Astrocyte (in vitro differentiated cells and primary cell): Measurements from ENCODE around the gene KDM2B. TPM values are rescaled to one million over a fixed set of nuclear protein-coding genes. Genes with fewer than 3 reads are reported as not detected.

Experiments used
- DNase-seq: peaks from one replicate; pipeline ENCODE4 v3.0.0-alpha.2; 2010; ENCODE audit warnings: low read depth
- FAIRE-seq: peaks from 2 replicates; lab custom pipeline; 2011; peaks lifted over from hg19 to GRCh38; lab: Jason Lieb, UNC
- H2AFZ ChIP-seq: 2 replicates; pipeline ENCODE4 v1.6.0; 2012; ENCODE audit warnings: low read depth, low read length, inconsistent platforms
- H3K27ac ChIP-seq: 2 replicates; pipeline ENCODE4 v1.5.1; 2011; ENCODE audit warnings: low read depth, low read length, inconsistent platforms
- H3K27me3 ChIP-seq: 2 replicates; pipeline ENCODE4 v1.6.0; 2011; ENCODE audit warnings: low read length, inconsistent platforms; ENCODE audit not compliant: insufficient read depth
- H3K36me3 ChIP-seq: 2 replicates; pipeline ENCODE4 v1.5.1; 2011; ENCODE audit warnings: low read length, inconsistent platforms; ENCODE audit not compliant: insufficient read depth
- H3K4me1 ChIP-seq: 2 replicates; pipeline ENCODE4 v1.5.1; 2011; ENCODE audit warnings: low read length, inconsistent platforms; ENCODE audit not compliant: insufficient read depth
- H3K4me2 ChIP-seq: 2 replicates; pipeline ENCODE4 v1.6.0; 2012; ENCODE audit warnings: low read length, inconsistent platforms
- H3K4me3 ChIP-seq: 2 replicates; pipeline ENCODE4 v1.5.1; 2011; ENCODE audit warnings: low read depth, mild to moderate bottlenecking, low read length, inconsistent platforms; ENCODE audit not compliant: insufficient read depth
- H3K79me2 ChIP-seq: 2 replicates; pipeline ENCODE4 v1.6.0; 2012; ENCODE audit warnings: mild to moderate bottlenecking, low read length, inconsistent platforms; ENCODE audit not compliant: insufficient read depth
- H3K9ac ChIP-seq: 2 replicates; pipeline ENCODE4 v1.6.0; 2012; ENCODE audit warnings: mild to moderate bottlenecking, low read length, inconsistent platforms
- H3K9me3 ChIP-seq: 2 replicates; pipeline ENCODE4 v1.5.1; 2012; ENCODE audit warnings: low read depth, mild to moderate bottlenecking, low read length, inconsistent platforms; ENCODE audit not compliant: insufficient read depth
- H4K20me1 ChIP-seq: 2 replicates; pipeline ENCODE4 v1.6.0; 2012; ENCODE audit warnings: low read length, inconsistent platforms; ENCODE audit not compliant: insufficient read depth
- H3K27ac Mint-ChIP-seq: one replicate; pipeline ENCODE4 v1.8.0; 2021; ENCODE audit warnings: mild to moderate bottlenecking, mixed read lengths; ENCODE audit not compliant: unreplicated experiment
- H3K27me3 Mint-ChIP-seq: one replicate; pipeline ENCODE4 v1.8.0; 2021; ENCODE audit warnings: low read depth, mixed read lengths; ENCODE audit not compliant: unreplicated experiment
- H3K36me3 Mint-ChIP-seq: one replicate; pipeline ENCODE4 v1.8.0; 2021; ENCODE audit warnings: low read depth, mixed read lengths; ENCODE audit not compliant: unreplicated experiment
- H3K4me1 Mint-ChIP-seq: one replicate; pipeline ENCODE4 v1.8.0; 2021; ENCODE audit warnings: low read depth, mixed read lengths; ENCODE audit not compliant: unreplicated experiment
- H3K4me3 Mint-ChIP-seq: one replicate; pipeline ENCODE4 v1.8.0; 2021; ENCODE audit warnings: mild to moderate bottlenecking, moderate library complexity, mixed read lengths; ENCODE audit not compliant: unreplicated experiment
- H3K9me3 Mint-ChIP-seq: one replicate; pipeline ENCODE4 v1.8.0; 2021; ENCODE audit warnings: mild to moderate bottlenecking, mixed read lengths; ENCODE audit not compliant: unreplicated experiment
- EZH2 ChIP-seq: IDR thresholded peaks from 2 replicates; pipeline ENCODE4 v1.6.1; 2012; ENCODE audit warnings: mild to moderate bottlenecking, low read length, inconsistent platforms; ENCODE audit not compliant: insufficient read depth
- total RNA-seq: library from RNA; stranded (reverse); gene quantifications from 2 replicates; pipeline ENCODE4 v1.2.1, GENCODE V29; 2021
- TF ChIP-seq, protein P1 (sequence below): IDR thresholded peaks from 2 replicates; pipeline ENCODE4 v1.5.1; 2011; ENCODE audit warnings: low read depth, mild to moderate bottlenecking, inconsistent platforms, low read length, moderate library complexity; ENCODE audit not compliant: insufficient read depth

KDM2B gene
- total RNA-seq, 1 donor from 2014 or later: 23.4 TPM

DNA sequence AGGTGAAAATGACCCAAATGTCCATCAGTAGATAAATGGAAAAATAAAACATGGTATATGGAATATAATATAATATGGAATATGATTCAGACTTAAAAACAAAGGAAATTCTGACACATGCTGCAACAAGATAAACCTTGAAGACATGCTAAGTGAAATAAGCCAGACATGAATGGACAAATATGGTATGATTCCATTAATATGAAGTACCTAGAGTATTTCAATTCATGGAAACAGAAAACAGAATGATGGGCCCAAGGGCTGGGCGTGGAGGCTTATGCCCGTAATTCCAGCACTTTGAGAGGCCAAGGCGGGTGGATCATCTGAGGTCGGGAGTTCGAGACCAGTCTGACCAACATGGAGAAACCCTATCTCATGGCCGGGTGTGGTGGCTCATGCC lies 22.8 kb upstream of the KDM2B start:
- H3K4me3 ChIP-seq: no peak overlapping the region
- no peak overlapping the region for H3K27ac ChIP-seq
- no peaks in the 10 kb centered on the region for H3K9me3 ChIP-seq
- Mint-ChIP-seq H3K4me1 (no peaks in the 10 kb centered on the region), H3K4me3 (no peak overlapping the region), H3K27ac (no peak overlapping the region), H3K9me3 (no peaks in the 10 kb centered on the region), H3K27me3 (no peaks in the 10 kb centered on the region), H3K36me3 (no peaks in the 10 kb centered on the region)
- DNase-seq (no peak), FAIRE-seq (no peak)
- H3K4me1 ChIP-seq: no peaks in the 10 kb centered on the region
- H3K27me3 ChIP-seq: no peaks in the 10 kb centered on the region
- H3K4me2 ChIP-seq: no peak overlapping the region
- H3K9ac ChIP-seq: no peak overlapping the region
- no peaks in the 10 kb centered on the region for H3K79me2 ChIP-seq
- TF ChIP-seq EZH2: no peak
- TF ChIP-seq, protein P1, sequence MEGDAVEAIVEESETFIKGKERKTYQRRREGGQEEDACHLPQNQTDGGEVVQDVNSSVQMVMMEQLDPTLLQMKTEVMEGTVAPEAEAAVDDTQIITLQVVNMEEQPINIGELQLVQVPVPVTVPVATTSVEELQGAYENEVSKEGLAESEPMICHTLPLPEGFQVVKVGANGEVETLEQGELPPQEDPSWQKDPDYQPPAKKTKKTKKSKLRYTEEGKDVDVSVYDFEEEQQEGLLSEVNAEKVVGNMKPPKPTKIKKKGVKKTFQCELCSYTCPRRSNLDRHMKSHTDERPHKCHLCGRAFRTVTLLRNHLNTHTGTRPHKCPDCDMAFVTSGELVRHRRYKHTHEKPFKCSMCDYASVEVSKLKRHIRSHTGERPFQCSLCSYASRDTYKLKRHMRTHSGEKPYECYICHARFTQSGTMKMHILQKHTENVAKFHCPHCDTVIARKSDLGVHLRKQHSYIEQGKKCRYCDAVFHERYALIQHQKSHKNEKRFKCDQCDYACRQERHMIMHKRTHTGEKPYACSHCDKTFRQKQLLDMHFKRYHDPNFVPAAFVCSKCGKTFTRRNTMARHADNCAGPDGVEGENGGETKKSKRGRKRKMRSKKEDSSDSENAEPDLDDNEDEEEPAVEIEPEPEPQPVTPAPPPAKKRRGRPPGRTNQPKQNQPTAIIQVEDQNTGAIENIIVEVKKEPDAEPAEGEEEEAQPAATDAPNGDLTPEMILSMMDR: no peak
- H2AFZ ChIP-seq: no peak overlapping the region
- H4K20me1 ChIP-seq: no peaks in the 10 kb centered on the region
- H3K36me3 ChIP-seq: no peaks in the 10 kb centered on the region

DNA sequence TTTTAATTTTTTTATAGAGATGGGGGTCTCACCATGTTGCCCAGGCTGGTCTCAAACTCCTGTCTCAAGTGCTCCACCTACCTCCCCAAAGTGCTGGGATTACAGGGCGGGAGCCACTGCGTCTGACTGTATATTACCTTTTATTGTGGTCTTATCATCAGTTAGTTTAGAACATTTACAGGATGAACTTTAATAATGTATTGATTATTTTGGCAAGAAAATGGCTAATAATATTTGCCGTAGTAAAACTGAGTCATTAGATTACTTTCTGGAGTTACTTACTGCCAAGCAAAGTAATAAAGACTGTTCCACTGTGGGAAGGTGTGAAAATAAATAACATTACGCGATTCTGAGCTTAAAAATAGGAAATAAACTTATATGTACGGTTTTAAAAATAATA lies 21.9 kb upstream of the KDM2B start:
- Histone ChIP-seq H3K36me3 (no peaks in the 10 kb centered on the region), H2AFZ (no peak overlapping the region), H3K4me3 (no peak overlapping the region), H3K4me1 (no peaks in the 10 kb centered on the region), H3K9ac (no peak overlapping the region), H3K27ac (no peak overlapping the region), H3K9me3 (no peaks in the 10 kb centered on the region), H3K79me2 (no peaks in the 10 kb centered on the region), H3K4me2 (no peak overlapping the region), H4K20me1 (no peaks in the 10 kb centered on the region), H3K27me3 (no peaks in the 10 kb centered on the region)
- FAIRE-seq: no peak
- DNase-seq: no peak
- TF ChIP-seq EZH2: no peak
- TF ChIP-seq, protein P1: no peak
- no peak overlapping the region for H3K4me3 Mint-ChIP-seq
- H3K27ac Mint-ChIP-seq: no peak overlapping the region
- H3K36me3 Mint-ChIP-seq: no peaks in the 10 kb centered on the region
- no peaks in the 10 kb centered on the region for H3K27me3 Mint-ChIP-seq
- no peaks in the 10 kb centered on the region for H3K9me3 Mint-ChIP-seq
- H3K4me1 Mint-ChIP-seq: no peaks in the 10 kb centered on the region

DNA sequence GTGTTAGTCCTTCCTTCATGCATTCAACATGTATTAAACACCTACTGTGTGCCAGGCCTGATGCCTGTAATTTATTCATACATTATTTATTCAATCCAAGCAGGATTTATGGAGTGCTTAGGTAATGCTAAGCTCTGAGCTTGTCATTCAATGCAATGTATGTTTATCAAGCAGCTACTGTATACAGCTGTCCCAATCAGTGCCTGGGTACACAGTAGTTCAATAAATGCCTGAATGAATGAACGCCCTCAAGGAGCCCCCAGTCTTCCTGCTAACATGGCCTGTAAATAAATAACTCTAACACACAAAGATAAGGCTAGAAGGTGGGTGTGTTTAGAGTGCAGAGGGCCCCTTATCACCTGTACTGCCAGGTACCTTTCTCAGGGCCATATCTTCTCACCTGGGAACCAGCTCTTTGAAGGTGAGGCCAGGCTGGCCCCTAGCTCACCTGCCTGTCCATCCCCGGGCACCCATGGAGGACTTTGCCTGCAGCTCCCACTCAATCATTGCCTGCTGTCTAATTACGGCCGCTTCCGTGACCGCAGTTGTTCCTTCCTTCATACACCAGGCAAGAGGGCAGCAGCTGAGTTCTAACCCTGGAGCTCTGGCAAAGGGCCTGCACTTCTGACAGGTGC lies 20.0 kb upstream of the KDM2B start:
- no peaks in the 10 kb centered on the region for H3K36me3 Mint-ChIP-seq
- H4K20me1 ChIP-seq: no peaks in the 10 kb centered on the region
- no peaks in the 10 kb centered on the region for H3K4me1 ChIP-seq
- H2AFZ ChIP-seq: no peak overlapping the region
- no peaks in the 10 kb centered on the region for H3K27me3 Mint-ChIP-seq
- TF ChIP-seq, protein P1: no peak
- H3K27ac ChIP-seq: no peak overlapping the region
- H3K27ac Mint-ChIP-seq: no peak overlapping the region
- H3K4me2 ChIP-seq: no peak overlapping the region
- no peaks in the 10 kb centered on the region for H3K27me3 ChIP-seq
- no peaks in the 10 kb centered on the region for H3K9me3 Mint-ChIP-seq
- H3K9ac ChIP-seq: no peak overlapping the region
- H3K79me2 ChIP-seq: no peaks in the 10 kb centered on the region
- H3K4me3 Mint-ChIP-seq: no peak overlapping the region
- H3K4me3 ChIP-seq: no peak overlapping the region
- no peaks in the 10 kb centered on the region for H3K9me3 ChIP-seq
- H3K36me3 ChIP-seq: no peaks in the 10 kb centered on the region
- no peak for DNase-seq
- no peak for FAIRE-seq
- H3K4me1 Mint-ChIP-seq: no peaks in the 10 kb centered on the region
